ENCODE data around the gene KAZALD1.
"Not testable (repeated sequence)": the region's sequence is repeated elsewhere in the genome, so short reads cannot be mapped to it uniquely, and the experiment has no call there.

The KAZALD1 gene

GRCh38 chr10:101030496-101031127, 31.2 kb upstream of the KAZALD1 start:
- DNase-seq = no peak

- DNase-seq = peak; percentile 91 to 97
These were observed 30.5 kb upstream of the KAZALD1 start, which contains the start of the genes PDZD7 and SFXN3 for GRCh38 chr10:101031128-101031795. Gene PDZD7 (minus strand): TSS chr10:101031129. CDS start chr10:101030219, 910 bp downstream. Gene SFXN3 (plus strand): TSS chr10:101031234. CDS start chr10:101034695, 3,461 bp downstream.

- DNase-seq = peak; percentile 77 to 79
These were observed 29.8 kb upstream of the KAZALD1 start for GRCh38 chr10:101031796-101032636.

GRCh38 chr10:101032637-101033224, 29.1 kb upstream of the KAZALD1 start:
- DNase-seq = peak; percentile 54 to 71

GRCh38 chr10:101033276-101033675, 28.5 kb upstream of the KAZALD1 start:
- DNase-seq = no peak

- not testable (repeated sequence) for DNase-seq
These were observed 27.4 kb upstream of the KAZALD1 start for GRCh38 chr10:101034404-101034803.

- no peak for DNase-seq
These were observed 26.5 kb upstream of the KAZALD1 start for GRCh38 chr10:101035314-101035713.

- no peak for DNase-seq
These were observed 25.7 kb upstream of the KAZALD1 start for GRCh38 chr10:101035916-101036702.

- no peak for DNase-seq
These were observed 25.1 kb upstream of the KAZALD1 start for GRCh38 chr10:101036726-101037125.

- DNase-seq = no peak
These were observed 23.3 kb upstream of the KAZALD1 start for GRCh38 chr10:101038484-101038883.

- no peak for DNase-seq
These were observed 21.7 kb upstream of the KAZALD1 start for GRCh38 chr10:101040061-101040460.

- no peak for DNase-seq
These were observed 20.9 kb upstream of the KAZALD1 start for GRCh38 chr10:101040851-101041250.

- peak; percentile 55 to 86 for DNase-seq
These were observed 20.5 kb upstream of the KAZALD1 start for GRCh38 chr10:101041252-101041761.

GRCh38 chr10:101042118-101042517, 19.7 kb upstream of the KAZALD1 start:
- DNase-seq = no peak

- peak; percentile 93 to 96 for DNase-seq
These were observed 19.0 kb upstream of the KAZALD1 start for GRCh38 chr10:101042667-101043362.

GRCh38 chr10:101043363-101043707, 18.5 kb upstream of the KAZALD1 start:
- no peak for DNase-seq

- no peak for DNase-seq
These were observed 17.7 kb upstream of the KAZALD1 start for GRCh38 chr10:101044117-101044516.

- DNase-seq = no peak
These were observed 15.2 kb upstream of the KAZALD1 start for GRCh38 chr10:101046332-101047238.

GRCh38 chr10:101047268-101047667, 14.5 kb upstream of the KAZALD1 start:
- no peak for DNase-seq
